Transverse colon (tissue), 4 donors: ENCODE data around the gene CYP4F3. TPM values are rescaled to one million over a fixed set of nuclear protein-coding genes. Genes with fewer than 3 reads are reported as not detected.

Experiments used
- DNase-seq: peaks from one replicate; pipeline ENCODE4 v3.0.0-alpha.2; 2019
- H3K27ac ChIP-seq, 4 donors: fragments of 200-600 bp; sonication (generic); 2 replicates each; pipeline ENCODE4 v1.5.1; 2016 to 2018; ENCODE audit warnings: inconsistent platforms in 4 of 4
- H3K27me3 ChIP-seq: fragments of 200-600 bp; sonication (generic); 2 replicates; pipeline ENCODE4 v1.5.1; 2017; ENCODE audit warnings: inconsistent platforms
- H3K36me3 ChIP-seq, 4 donors: fragments of 200-600 bp; sonication (generic); 2 replicates each; pipeline ENCODE4 v1.5.1; 2017 to 2019; ENCODE audit warnings: inconsistent platforms in 4 of 4
- H3K4me1 ChIP-seq, 4 donors: fragments of 200-600 bp; sonication (generic); 2 replicates each; pipeline ENCODE4 v1.5.1; 2017 to 2020; ENCODE audit warnings: inconsistent platforms in 4 of 4
- H3K4me3 ChIP-seq, 4 donors: fragments of 200-600 bp; sonication (generic); 1 replicate in 1 of 4; 2 replicates in 3 of 4; pipeline versions ENCODE4 v1.5.1 to v1.6.1; 2017 to 2019; ENCODE audit warnings: inconsistent platforms in 4 of 4
- H3K9me3 ChIP-seq, 2 donors: fragments of 200-600 bp; sonication (generic); 2 replicates each; pipeline ENCODE4 v1.5.1; 2017 to 2019; ENCODE audit warnings: inconsistent platforms in 2 of 2
- POLR2A ChIP-seq: fragments of 450-650 bp; IDR thresholded peaks from one replicate; pipeline ENCODE4 v1.6.1; 2016; ENCODE audit warnings: antibody characterized with exemption, mild to moderate bottlenecking, moderate library complexity
- POLR2AphosphoS5 ChIP-seq, 3 donors: sonication (generic); formaldehyde crosslinking; IDR thresholded peaks; one replicate each; pipeline ENCODE4 v1.6.1; 2016; ENCODE audit warnings: antibody characterized with exemption in 3 of 3
- WGBS, 2 donors: methylation state at CpG; one replicate each; pipeline ENCODE4 v1.1.5; 2018; ENCODE audit warnings: low coverage in 1 of 2; 5-methylcytosine and 5-hydroxymethylcytosine counted together
- in situ Hi-C, 4 donors: fragments of 200-750 bp; cut with MboI; loops; one replicate each; pipeline versions ENCODE4 v1.15.0 to v1.15.1; 2017; ENCODE audit warnings: low sequenced_read_pairs in 3 of 4, low pct_ligation_motif_present in 1 of 4, low pct_unique_long_range_greater_than_20kb in 1 of 4
- intact Hi-C: fragments of 100-400 bp; cut with DNase I; formaldehyde crosslinking; loops from one replicate; pipeline ENCODE4 v1.15.1; 2023; ENCODE audit warnings: low total_unique reads
- small RNA-seq, 4 donors: library from RNA; depleted of rRNA; stranded (forward); fragments of <200 nt; gene quantifications; one replicate each; pipeline ENCODE3, GENCODE V24; 2016
- total RNA-seq, 4 donors: library from RNA; depleted of rRNA; stranded (reverse); fragments of >200 nt; gene quantifications; one replicate each; pipeline ENCODE4 v1.1.0, GENCODE V29; 2016
- TF ChIP-seq, protein P1 (sequence below), 5 experiments: fragments of 200-600 bp in 3 of 5; fragments of 450-650 bp in 2 of 5; sonication (generic) in 3 of 5; IDR thresholded peaks; 1 replicate in 2 of 5; 2 replicates in 3 of 5; pipeline ENCODE4 v1.5.1; 2016 to 2017; ENCODE audit warnings: antibody characterized with exemption in 5 of 5, inconsistent platforms in 3 of 5, mild to moderate bottlenecking in 2 of 5, moderate library complexity in 1 of 5

The CYP4F3 gene
- total RNA-seq, 4 donors from 2014 or later = 12.4 to 22.7 (median 16.2) TPM

DNA sequence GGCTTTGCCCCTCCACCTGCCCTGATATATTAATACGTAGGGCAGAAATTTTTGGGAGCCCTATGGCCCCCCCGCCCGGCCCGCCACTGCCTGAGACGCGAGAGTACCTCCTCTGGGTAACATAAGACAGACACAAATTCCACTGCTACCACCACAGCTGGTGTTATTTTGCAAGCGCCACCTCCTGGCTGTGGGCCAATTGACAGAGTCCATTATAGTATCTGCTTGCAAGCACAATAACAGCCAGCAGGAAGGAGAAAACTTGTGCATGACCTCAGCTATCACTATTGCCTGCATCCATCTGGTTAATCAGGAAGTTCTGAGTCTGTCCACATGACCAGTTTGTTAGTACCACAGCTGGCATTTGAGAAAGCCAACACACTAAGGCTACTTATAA lies 61.8 kb downstream of the CYP4F3 start:
- Histone ChIP-seq H3K27ac (peak overlapping the region; percentile 74 to 84 (median 78)), H3K4me3 (no peak overlapping the region)

More for the DNA sequence above, 61.8 kb downstream of the CYP4F3 start:
- no peaks in the 10 kb centered on the region for H3K9me3 ChIP-seq
- in situ Hi-C loops (no loop called here), intact Hi-C loops (no loop called here)
- H3K4me1 ChIP-seq = peaks cover 12 to 24% (median 18%) of the 10 kb centered on the region in 4 donors
- DNase-seq = peak; percentile 89
- no peaks in the 10 kb centered on the region for H3K27me3 ChIP-seq
- WGBS, 2 donors = 0 to 5% methylated on average over 1 to 6 of the region's 7 CpGs
- TF ChIP-seq, protein P1, sequence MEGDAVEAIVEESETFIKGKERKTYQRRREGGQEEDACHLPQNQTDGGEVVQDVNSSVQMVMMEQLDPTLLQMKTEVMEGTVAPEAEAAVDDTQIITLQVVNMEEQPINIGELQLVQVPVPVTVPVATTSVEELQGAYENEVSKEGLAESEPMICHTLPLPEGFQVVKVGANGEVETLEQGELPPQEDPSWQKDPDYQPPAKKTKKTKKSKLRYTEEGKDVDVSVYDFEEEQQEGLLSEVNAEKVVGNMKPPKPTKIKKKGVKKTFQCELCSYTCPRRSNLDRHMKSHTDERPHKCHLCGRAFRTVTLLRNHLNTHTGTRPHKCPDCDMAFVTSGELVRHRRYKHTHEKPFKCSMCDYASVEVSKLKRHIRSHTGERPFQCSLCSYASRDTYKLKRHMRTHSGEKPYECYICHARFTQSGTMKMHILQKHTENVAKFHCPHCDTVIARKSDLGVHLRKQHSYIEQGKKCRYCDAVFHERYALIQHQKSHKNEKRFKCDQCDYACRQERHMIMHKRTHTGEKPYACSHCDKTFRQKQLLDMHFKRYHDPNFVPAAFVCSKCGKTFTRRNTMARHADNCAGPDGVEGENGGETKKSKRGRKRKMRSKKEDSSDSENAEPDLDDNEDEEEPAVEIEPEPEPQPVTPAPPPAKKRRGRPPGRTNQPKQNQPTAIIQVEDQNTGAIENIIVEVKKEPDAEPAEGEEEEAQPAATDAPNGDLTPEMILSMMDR (IDR thresholded peaks at IDR 0.05) = peak in 3 of 5 experiments; percentile 11 to 57 (median 56)
- TF ChIP-seq POLR2A (no peak), POLR2AphosphoS5 (IDR thresholded peaks at IDR 0.05) (peak; percentile 55 to 79 (median 57))
- H3K36me3 ChIP-seq = peaks cover 0 to 6% (median 0%) of the 10 kb centered on the region in 4 donors

Small RNA genes lying within 50 kb of the gene (small RNA-seq; reads per million reads assigned to genes)
- 0 reads per million in 4 donors for gene AD000091.1

Other genes with a start within 250 kb of the CYP4F3 start
- gene AKAP8L, start 221.9 kb upstream of the CYP4F3 start, total RNA-seq = 100 to 1,000 TPM; 112 to 329 (median 172) TPM
- 10 to 100 TPM; 31.0 to 63.6 (median 42.0) TPM for gene WIZ, start 190.9 kb upstream of the CYP4F3 start, total RNA-seq
- gene RASAL3, start 176.4 kb upstream of the CYP4F3 start, total RNA-seq = 100 to 1,000 TPM in 1 of 4 donors, 10 to 100 TPM in 1, 1 to 10 TPM in 2; 1.9 to 117 (median 15.3) TPM
- gene PGLYRP2, start 161.4 kb upstream of the CYP4F3 start, total RNA-seq = not detected
- not detected for gene CYP4F22, start 132.4 kb upstream of the CYP4F3 start, total RNA-seq
- gene CYP4F8, start 25.7 kb upstream of the CYP4F3 start, total RNA-seq = not detected
- 100 to 1,000 TPM; 229 to 406 (median 273) TPM for gene CYP4F12, start 32.2 kb downstream of the CYP4F3 start, total RNA-seq
- under 1 TPM in 1 of 4 donors, not detected in 3; 0.64 TPM for gene OR10H2, start 87.1 kb downstream of the CYP4F3 start, total RNA-seq
- not detected for gene OR10H3, start 97.1 kb downstream of the CYP4F3 start, total RNA-seq
- gene OR10H5, start 146.8 kb downstream of the CYP4F3 start, total RNA-seq = not detected
- not detected for gene OR10H1, start 174.8 kb downstream of the CYP4F3 start, total RNA-seq